Central memory CD8-positive, alpha-beta T cell (primary cell): ENCODE measurements around the gene PPP2R2D.

Source experiments
- ATAC-seq: fragments of 150-1000 bp; cut with Tn5 transposase; replicated peaks from 2 replicates; pipeline ENCODE4 v1.10.0; 2022; ENCODE audit warnings: mild to moderate bottlenecking, moderate FRiP score, moderate number of reproducible peaks; ENCODE audit not compliant: poor library complexity, severe bottlenecking; ENCODE audit errors: extremely low read depth
- DNase-seq, 2 donors: peaks; one replicate each; pipeline ENCODE4 v3.0.0; 2021; ENCODE audit warnings: low spot score in 2 of 2
- H3K27ac Mint-ChIP-seq: one replicate; pipeline ENCODE4 v1.8.0; 2022; ENCODE audit warnings: low read depth, mild to moderate bottlenecking, moderate library complexity, mixed read lengths
- H3K27me3 Mint-ChIP-seq: one replicate; pipeline ENCODE4 v1.8.0; 2022; ENCODE audit warnings: mixed read lengths
- H3K36me3 Mint-ChIP-seq: one replicate; pipeline ENCODE4 v1.8.0; 2022; ENCODE audit warnings: mild to moderate bottlenecking, moderate library complexity, mixed read lengths; ENCODE audit not compliant: insufficient read depth
- H3K4me1 Mint-ChIP-seq: one replicate; pipeline ENCODE4 v1.8.0; 2022; ENCODE audit warnings: mixed read lengths
- H3K4me3 Mint-ChIP-seq: one replicate; pipeline ENCODE4 v1.8.0; 2022; ENCODE audit warnings: mild to moderate bottlenecking, moderate library complexity, mixed read lengths
- H3K9me3 Mint-ChIP-seq: one replicate; pipeline ENCODE4 v1.8.0; 2022; ENCODE audit warnings: mixed read lengths

Gene PPP2R2D

GRCh38 chr10:131963350-131963749 lies 62.5 kb downstream of the PPP2R2D start:
- no peak for DNase-seq
- H3K27ac Mint-ChIP-seq: no peak overlapping the region
- H3K27me3 Mint-ChIP-seq: no peaks in the 10 kb centered on the region
- H3K36me3 Mint-ChIP-seq: peaks cover 4% of the 10 kb centered on the region
- H3K9me3 Mint-ChIP-seq: no peaks in the 10 kb centered on the region
- H3K4me1 Mint-ChIP-seq: peaks cover 14% of the 10 kb centered on the region
- no peak overlapping the region for H3K4me3 Mint-ChIP-seq
- ATAC-seq: no peak

GRCh38 chr10:131963811-131964210 lies 63.0 kb downstream of the PPP2R2D start:
- Mint-ChIP-seq H3K27ac (no peak overlapping the region), H3K4me1 (peaks cover 14% of the 10 kb centered on the region)
- ATAC-seq: no peak

GRCh38 chr10:131964298-131964697 lies 63.5 kb downstream of the PPP2R2D start:
- Mint-ChIP-seq H3K4me1 (peaks cover 14% of the 10 kb centered on the region), H3K4me3 (no peak overlapping the region), H3K27me3 (no peaks in the 10 kb centered on the region), H3K9me3 (no peaks in the 10 kb centered on the region), H3K36me3 (peaks cover 10% of the 10 kb centered on the region), H3K27ac (no peak overlapping the region)
- DNase-seq: no peak
- ATAC-seq: no peak

More at GRCh38 chr10:131963811-131964210, 63.0 kb downstream of the PPP2R2D start:
- no peak for DNase-seq
- Mint-ChIP-seq H3K9me3 (no peaks in the 10 kb centered on the region), H3K36me3 (peaks cover 8% of the 10 kb centered on the region), H3K4me3 (no peak overlapping the region), H3K27me3 (no peaks in the 10 kb centered on the region)

- Mint-ChIP-seq H3K36me3 (peaks cover 18% of the 10 kb centered on the region), H3K9me3 (no peaks in the 10 kb centered on the region), H3K4me1 (peaks cover 33% of the 10 kb centered on the region), H3K27me3 (no peaks in the 10 kb centered on the region), H3K27ac (peak overlapping the region; percentile 29), H3K4me3 (no peak overlapping the region)
- DNase-seq (no peak), ATAC-seq (no peak)
Observed at GRCh38 chr10:131968949-131969348, 68.1 kb downstream of the PPP2R2D start.

- Mint-ChIP-seq H3K27ac (no peak overlapping the region), H3K27me3 (no peaks in the 10 kb centered on the region), H3K36me3 (peaks cover 18% of the 10 kb centered on the region), H3K4me1 (peaks cover 37% of the 10 kb centered on the region), H3K9me3 (no peaks in the 10 kb centered on the region), H3K4me3 (no peak overlapping the region)
- ATAC-seq (no peak), DNase-seq (no peak)
Observed at GRCh38 chr10:131970946-131971345, 70.1 kb downstream of the PPP2R2D start.

GRCh38 chr10:131971591-131971990 lies 70.8 kb downstream of the PPP2R2D start:
- H3K36me3 Mint-ChIP-seq: peaks cover 18% of the 10 kb centered on the region
- DNase-seq: no peak
- ATAC-seq: no peak
- no peak overlapping the region for H3K27ac Mint-ChIP-seq
- no peaks in the 10 kb centered on the region for H3K9me3 Mint-ChIP-seq
- H3K4me3 Mint-ChIP-seq: peak overlapping the region; percentile 84
- H3K27me3 Mint-ChIP-seq: no peaks in the 10 kb centered on the region
- H3K4me1 Mint-ChIP-seq: peaks cover 43% of the 10 kb centered on the region

- Mint-ChIP-seq H3K27me3 (no peaks in the 10 kb centered on the region), H3K9me3 (no peaks in the 10 kb centered on the region), H3K4me1 (peaks cover 50% of the 10 kb centered on the region), H3K36me3 (peaks cover 18% of the 10 kb centered on the region), H3K27ac (peak overlapping the region; percentile 70), H3K4me3 (peak overlapping the region; percentile 84)
- DNase-seq (no peak), ATAC-seq (peak; percentile 74)
Observed at GRCh38 chr10:131972474-131973071, 71.8 kb downstream of the PPP2R2D start.

GRCh38 chr10:131973160-131973951 lies 72.5 kb downstream of the PPP2R2D start:
- peaks cover 18% of the 10 kb centered on the region for H3K36me3 Mint-ChIP-seq
- H3K27ac Mint-ChIP-seq: peak overlapping the region; percentile 70
- no peaks in the 10 kb centered on the region for H3K9me3 Mint-ChIP-seq
- peak; percentile 20 for ATAC-seq
- H3K4me3 Mint-ChIP-seq: peak overlapping the region; percentile 84
- no peaks in the 10 kb centered on the region for H3K27me3 Mint-ChIP-seq
- H3K4me1 Mint-ChIP-seq: peaks cover 57% of the 10 kb centered on the region
- no peak for DNase-seq

- Mint-ChIP-seq H3K27ac (peak overlapping the region; percentile 64), H3K4me1 (peaks cover 63% of the 10 kb centered on the region), H3K4me3 (peak overlapping the region; percentile 84), H3K36me3 (peaks cover 12% of the 10 kb centered on the region), H3K9me3 (no peaks in the 10 kb centered on the region), H3K27me3 (no peaks in the 10 kb centered on the region)
- no peak for ATAC-seq
- DNase-seq: no peak
Observed at GRCh38 chr10:131974034-131974817, 73.4 kb downstream of the PPP2R2D start.

- no peak for ATAC-seq
- DNase-seq: no peak
- H3K9me3 Mint-ChIP-seq: no peaks in the 10 kb centered on the region
- H3K4me3 Mint-ChIP-seq: peak overlapping the region; percentile 28
- H3K4me1 Mint-ChIP-seq: peaks cover 71% of the 10 kb centered on the region
- H3K36me3 Mint-ChIP-seq: peaks cover 6% of the 10 kb centered on the region
- H3K27me3 Mint-ChIP-seq: no peaks in the 10 kb centered on the region
- no peak overlapping the region for H3K27ac Mint-ChIP-seq
Observed at GRCh38 chr10:131975003-131975402, 74.2 kb downstream of the PPP2R2D start.

GRCh38 chr10:131975796-131976195 lies 75.0 kb downstream of the PPP2R2D start:
- Mint-ChIP-seq H3K27ac (no peak overlapping the region), H3K4me3 (no peak overlapping the region), H3K4me1 (peaks cover 74% of the 10 kb centered on the region), H3K9me3 (no peaks in the 10 kb centered on the region), H3K27me3 (no peaks in the 10 kb centered on the region), H3K36me3 (peaks cover 3% of the 10 kb centered on the region)
- no peak for DNase-seq
- no peak for ATAC-seq

GRCh38 chr10:131977323-131978096 lies 76.7 kb downstream of the PPP2R2D start:
- no peak for DNase-seq
- peak overlapping the region; percentile 77 for H3K27ac Mint-ChIP-seq
- H3K27me3 Mint-ChIP-seq: no peaks in the 10 kb centered on the region
- peaks cover 76% of the 10 kb centered on the region for H3K4me1 Mint-ChIP-seq
- peaks cover 8% of the 10 kb centered on the region for H3K36me3 Mint-ChIP-seq
- no peak overlapping the region for H3K4me3 Mint-ChIP-seq
- H3K9me3 Mint-ChIP-seq: no peaks in the 10 kb centered on the region
- no peak for ATAC-seq
